ENCODE results near the gene PTPRD. TPM values are rescaled to one million over a fixed set of nuclear protein-coding genes. Genes with fewer than 3 reads are reported as not detected.

The PTPRD gene
- total RNA-seq, 2 donors from 2014 or later, result 60.1 to 75.7 TPM

GRCh38 chr9:10562581-10563343 is 50.0 kb downstream of the PTPRD start:
- no peak overlapping the region for H3K4me3 ChIP-seq
- no peaks in the 10 kb centered on the region for H3K9me3 ChIP-seq
- H3K27ac ChIP-seq, result no peak overlapping the region
- TF ChIP-seq CTCF (IDR thresholded peaks at IDR 0.05), result no peak
- intact Hi-C loops (cut with DNase I), result no loop called here
- no peaks in the 10 kb centered on the region for H3K4me1 ChIP-seq
- no peaks in the 10 kb centered on the region for H3K36me3 ChIP-seq
- no peaks in the 10 kb centered on the region for H3K27me3 ChIP-seq
- DNase-seq, result no peak
- no peak overlapping the region for H3K9ac ChIP-seq (ENCODE audit: low read depth in 2 of 2, low read length in 2 of 2)

GRCh38 chr9:10548348-10548747 is 64.5 kb downstream of the PTPRD start:
- H3K4me3 ChIP-seq, result no peak overlapping the region
- intact Hi-C loops (cut with DNase I), result no loop called here
- H3K9me3 ChIP-seq, result no peaks in the 10 kb centered on the region
- no peaks in the 10 kb centered on the region for H3K36me3 ChIP-seq
- DNase-seq, result no peak
- no peaks in the 10 kb centered on the region for H3K27me3 ChIP-seq
- no peak overlapping the region for H3K9ac ChIP-seq (ENCODE audit: low read depth in 2 of 2, low read length in 2 of 2)
- TF ChIP-seq CTCF (IDR thresholded peaks at IDR 0.05), result no peak
- no peak overlapping the region for H3K27ac ChIP-seq
- H3K4me1 ChIP-seq, result no peaks in the 10 kb centered on the region

- H3K36me3 ChIP-seq, result no peaks in the 10 kb centered on the region
- DNase-seq, result no peak
- no peak overlapping the region for H3K4me3 ChIP-seq
- H3K4me1 ChIP-seq, result no peaks in the 10 kb centered on the region
- H3K27ac ChIP-seq, result no peak overlapping the region
- H3K27me3 ChIP-seq, result no peaks in the 10 kb centered on the region
- TF ChIP-seq CTCF (IDR thresholded peaks at IDR 0.05), result no peak
- peaks cover 6% of the 10 kb centered on the region for H3K9me3 ChIP-seq
- H3K9ac ChIP-seq (ENCODE audit: low read depth in 2 of 2, low read length in 2 of 2), result no peak overlapping the region
- intact Hi-C loops (cut with DNase I), result no loop called here
These were observed 74.7 kb downstream of the PTPRD start for GRCh38 chr9:10538073-10538472.

GRCh38 chr9:10534850-10535249 is 78.0 kb downstream of the PTPRD start:
- Histone ChIP-seq H3K27me3 (no peaks in the 10 kb centered on the region), H3K9ac (ENCODE audit: low read depth in 2 of 2, low read length in 2 of 2) (no peak overlapping the region), H3K4me3 (no peak overlapping the region), H3K4me1 (no peaks in the 10 kb centered on the region), H3K27ac (no peak overlapping the region), H3K36me3 (no peaks in the 10 kb centered on the region), H3K9me3 (peaks cover 6% of the 10 kb centered on the region)
- intact Hi-C loops (cut with DNase I), result no loop called here
- no peak for DNase-seq
- no peak for TF ChIP-seq CTCF (IDR thresholded peaks at IDR 0.05)

- Histone ChIP-seq H3K9ac (ENCODE audit: low read depth in 2 of 2, low read length in 2 of 2) (no peak overlapping the region), H3K9me3 (no peaks in the 10 kb centered on the region), H3K4me1 (no peaks in the 10 kb centered on the region), H3K27me3 (no peaks in the 10 kb centered on the region), H3K27ac (no peak overlapping the region), H3K36me3 (no peaks in the 10 kb centered on the region), H3K4me3 (no peak overlapping the region)
- no peak for TF ChIP-seq CTCF (IDR thresholded peaks at IDR 0.05)
- intact Hi-C loops (cut with DNase I), result no loop called here
- no peak for DNase-seq
These were observed 86.8 kb downstream of the PTPRD start for GRCh38 chr9:10525972-10526371.
